PC-9 (cell line): ENCODE data around the gene TRH.

Source experiments
- CTCF ChIP-seq: fragments of 200-600 bp; sonication (generic); conservative IDR thresholded peaks from 2 replicates; pipeline ENCODE4 v1.6.1; 2017; ENCODE audit warnings: mixed run types, antibody characterized with exemption, mild to moderate bottlenecking, moderate library complexity
- EZH2 ChIP-seq: fragments of 200-600 bp; sonication (generic); IDR thresholded peaks from 2 replicates; pipeline ENCODE4 v1.8.0; 2017; ENCODE audit warnings: antibody characterized with exemption, low read depth

- TF ChIP-seq CTCF, result no peak
- no peak for TF ChIP-seq EZH2
Observed at GRCh38 chr3:129983561-129983960, 9.0 kb downstream of the TRH start.
